Tibial artery (tissue), 4 donors: ENCODE results near the gene LGI4.

Experiments
- DNase-seq, 2 donors: peaks; one replicate each; pipeline ENCODE4 v3.0.0-alpha.2; 2019
- H3K27ac ChIP-seq, 2 donors: fragments of 200-600 bp; sonication (generic) in 1 of 2; 1 replicate in 1 of 2; 2 replicates in 1 of 2; pipeline ENCODE4 v1.5.1; 2018 to 2019; ENCODE audit warnings: mild to moderate bottlenecking in 1 of 2
- H3K27me3 ChIP-seq, 2 donors: fragments of 200-600 bp; sonication (generic) in 1 of 2; one replicate each; pipeline versions ENCODE4 v1.5.1 to v1.6.0; 2016 to 2019
- H3K36me3 ChIP-seq, 3 donors: fragments of 200-600 bp; sonication (generic) in 2 of 3; one replicate each; pipeline ENCODE4 v1.5.1; 2016 to 2019; ENCODE audit warnings: mild to moderate bottlenecking in 2 of 3
- H3K4me1 ChIP-seq, 4 donors: fragments of 200-600 bp; sonication (generic) in 2 of 4; 1 replicate in 3 of 4; 2 replicates in 1 of 4; pipeline ENCODE4 v1.5.1; 2016 to 2019
- H3K4me3 ChIP-seq, 2 donors: fragments of 200-600 bp; sonication (generic) in 1 of 2; 1 replicate in 1 of 2; 2 replicates in 1 of 2; pipeline ENCODE4 v1.5.1; 2018 to 2019; ENCODE audit warnings: mild to moderate bottlenecking in 2 of 2
- H3K9me3 ChIP-seq, 3 donors: fragments of 200-600 bp; sonication (generic) in 1 of 3; one replicate each; pipeline ENCODE4 v1.5.1; 2016 to 2019
- CTCF ChIP-seq, 2 experiments: fragments of 200-600 bp in 1 of 2; fragments of 450-650 bp in 1 of 2; IDR thresholded peaks; one replicate each; pipeline ENCODE4 v1.5.1; 2017 to 2019; ENCODE audit warnings: antibody characterized with exemption in 2 of 2, mild to moderate bottlenecking in 1 of 2, moderate library complexity in 1 of 2
- intact Hi-C: fragments of 100-400 bp; cut with DNase I; formaldehyde crosslinking; loops from one replicate; pipeline ENCODE4 v1.15.0; 2023; ENCODE audit warnings: low total_unique reads

The LGI4 gene

GRCh38 chr19:35087393-35087792 lies 47.5 kb downstream of the LGI4 start:
- Histone ChIP-seq H3K4me1 (peaks cover 0 to 7% (median 3%) of the 10 kb centered on the region in 4 donors), H3K36me3 (no peaks in the 10 kb centered on the region), H3K9me3 (no peaks in the 10 kb centered on the region), H3K4me3 (no peak overlapping the region), H3K27me3 (peaks cover 0 to 60% of the 10 kb centered on the region in 2 donors), H3K27ac (no peak overlapping the region)
- DNase-seq = no peak
- intact Hi-C loops = no loop called here
- TF ChIP-seq CTCF (IDR thresholded peaks at IDR 0.05) = no peak

- intact Hi-C loops = no loop called here
- peaks cover 0 to 7% (median 3%) of the 10 kb centered on the region in 4 donors for H3K4me1 ChIP-seq
- no peak for DNase-seq
- H3K27me3 ChIP-seq = peaks cover 0 to 52% of the 10 kb centered on the region in 2 donors
- H3K4me3 ChIP-seq = no peak overlapping the region
- no peaks in the 10 kb centered on the region for H3K9me3 ChIP-seq
- TF ChIP-seq CTCF (IDR thresholded peaks at IDR 0.05) = no peak
- no peaks in the 10 kb centered on the region for H3K36me3 ChIP-seq
- no peak overlapping the region for H3K27ac ChIP-seq
These were observed 48.4 kb downstream of the LGI4 start for GRCh38 chr19:35086455-35086854.

- no peaks in the 10 kb centered on the region for H3K36me3 ChIP-seq
- peaks cover 0 to 47% of the 10 kb centered on the region in 2 donors for H3K27me3 ChIP-seq
- H3K4me3 ChIP-seq = no peak overlapping the region
- H3K27ac ChIP-seq = no peak overlapping the region
- intact Hi-C loops = no loop called here
- peaks cover 0 to 7% (median 3%) of the 10 kb centered on the region in 4 donors for H3K4me1 ChIP-seq
- no peaks in the 10 kb centered on the region for H3K9me3 ChIP-seq
- no peak for DNase-seq
- TF ChIP-seq CTCF (IDR thresholded peaks at IDR 0.05) = no peak
These were observed 48.9 kb downstream of the LGI4 start for GRCh38 chr19:35085947-35086346.

GRCh38 chr19:35084509-35084762 lies 50.4 kb downstream of the LGI4 start:
- Histone ChIP-seq H3K4me3 (no peak overlapping the region), H3K4me1 (no peaks in the 10 kb centered on the region), H3K27me3 (peaks cover 0 to 40% of the 10 kb centered on the region in 2 donors), H3K27ac (no peak overlapping the region), H3K9me3 (no peaks in the 10 kb centered on the region), H3K36me3 (no peaks in the 10 kb centered on the region)
- intact Hi-C loops = no loop called here
- no peak for DNase-seq
- TF ChIP-seq CTCF (IDR thresholded peaks at IDR 0.05) = no peak

- no peak overlapping the region for H3K4me3 ChIP-seq
- no peak for DNase-seq
- no peaks in the 10 kb centered on the region for H3K36me3 ChIP-seq
- intact Hi-C loops = no loop called here
- no peaks in the 10 kb centered on the region for H3K9me3 ChIP-seq
- H3K27me3 ChIP-seq = peaks cover 0 to 36% of the 10 kb centered on the region in 2 donors
- TF ChIP-seq CTCF (IDR thresholded peaks at IDR 0.05) = no peak
- H3K4me1 ChIP-seq = no peaks in the 10 kb centered on the region
- no peak overlapping the region for H3K27ac ChIP-seq
These were observed 51.0 kb downstream of the LGI4 start for GRCh38 chr19:35083691-35084508.
